ENCODE results near the gene CCNJL. TPM values are rescaled to one million over a fixed set of nuclear protein-coding genes. Genes with fewer than 3 reads are reported as not detected.
"Not testable (repeated sequence)": the region's sequence is repeated elsewhere in the genome, so short reads cannot be mapped to it uniquely, and the experiment has no call there.

The CCNJL gene
- polyA plus RNA-seq, 2 donors: 0.44 to 0.59 TPM

- Histone ChIP-seq H3K27me3 (ENCODE audit: control insufficient read depth in 1 of 2, insufficient read depth in 2 of 2, low read length in 2 of 2) (no peaks in the 10 kb centered on the region), H3K36me3 (ENCODE audit: control insufficient read depth in 2 of 2, insufficient read depth in 2 of 2, low read length in 1 of 2) (no peaks in the 10 kb centered on the region), H3K27ac (ENCODE audit: low read depth in 2 of 2, low read length in 1 of 2) (no peak overlapping the region), H3K9me3 (ENCODE audit: control insufficient read depth in 2 of 2, insufficient read depth in 1 of 2, low read depth in 1 of 2, low read length in 1 of 2) (no peaks in the 10 kb centered on the region), H3K4me3 (ENCODE audit: low read depth in 1 of 2, low read length in 2 of 2) (no peak overlapping the region), H3K4me1 (ENCODE audit: control insufficient read depth in 2 of 2, insufficient read depth in 2 of 2, low read length in 1 of 2) (no peaks in the 10 kb centered on the region)
- 66 to 81% methylated on average over 10 of the region's 10 CpGs for WGBS, 2 donors
Observed at GRCh38 chr5:160339406-160340130, 27.2 kb upstream of the CCNJL start.

- H3K4me1 ChIP-seq (ENCODE audit: control insufficient read depth in 2 of 2, insufficient read depth in 2 of 2, low read length in 1 of 2); H3K27me3 ChIP-seq (ENCODE audit: control insufficient read depth in 1 of 2, insufficient read depth in 2 of 2, low read length in 2 of 2): not testable (repeated sequence)
- 86 to 92% methylated on average over 3 of the region's 3 CpGs for WGBS, 2 donors
Observed at GRCh38 chr5:160334716-160335115, 22.4 kb upstream of the CCNJL start.

GRCh38 chr5:160333721-160334120 lies 21.4 kb upstream of the CCNJL start:
- WGBS, 2 donors: 69 to 79% methylated on average over 3 of the region's 3 CpGs
- H3K36me3 ChIP-seq (ENCODE audit: control insufficient read depth in 2 of 2, insufficient read depth in 2 of 2, low read length in 1 of 2): no peaks in the 10 kb centered on the region

More at GRCh38 chr5:160334716-160335115, 22.4 kb upstream of the CCNJL start:
- not testable (repeated sequence) for H3K4me3 ChIP-seq (ENCODE audit: low read depth in 1 of 2, low read length in 2 of 2); H3K27ac ChIP-seq (ENCODE audit: low read depth in 2 of 2, low read length in 1 of 2); H3K9me3 ChIP-seq (ENCODE audit: control insufficient read depth in 2 of 2, insufficient read depth in 1 of 2, low read depth in 1 of 2, low read length in 1 of 2); H3K36me3 ChIP-seq (ENCODE audit: control insufficient read depth in 2 of 2, insufficient read depth in 2 of 2, low read length in 1 of 2)

GRCh38 chr5:160330212-160330611 lies 17.8 kb upstream of the CCNJL start:
- Histone ChIP-seq H3K36me3 (ENCODE audit: control insufficient read depth in 2 of 2, insufficient read depth in 2 of 2, low read length in 1 of 2) (no peaks in the 10 kb centered on the region), H3K27ac (ENCODE audit: low read depth in 2 of 2, low read length in 1 of 2) (no peak overlapping the region), H3K27me3 (ENCODE audit: control insufficient read depth in 1 of 2, insufficient read depth in 2 of 2, low read length in 2 of 2) (no peaks in the 10 kb centered on the region), H3K4me3 (ENCODE audit: low read depth in 1 of 2, low read length in 2 of 2) (no peak overlapping the region), H3K4me1 (ENCODE audit: control insufficient read depth in 2 of 2, insufficient read depth in 2 of 2, low read length in 1 of 2) (no peaks in the 10 kb centered on the region), H3K9me3 (ENCODE audit: control insufficient read depth in 2 of 2, insufficient read depth in 1 of 2, low read depth in 1 of 2, low read length in 1 of 2) (no peaks in the 10 kb centered on the region)
- 81 to 86% methylated on average over 4 of the region's 4 CpGs for WGBS, 2 donors

More at GRCh38 chr5:160333721-160334120, 21.4 kb upstream of the CCNJL start:
- Histone ChIP-seq H3K4me3 (ENCODE audit: low read depth in 1 of 2, low read length in 2 of 2) (no peak overlapping the region), H3K27ac (ENCODE audit: low read depth in 2 of 2, low read length in 1 of 2) (no peak overlapping the region), H3K9me3 (ENCODE audit: control insufficient read depth in 2 of 2, insufficient read depth in 1 of 2, low read depth in 1 of 2, low read length in 1 of 2) (no peaks in the 10 kb centered on the region), H3K27me3 (ENCODE audit: control insufficient read depth in 1 of 2, insufficient read depth in 2 of 2, low read length in 2 of 2) (no peaks in the 10 kb centered on the region), H3K4me1 (ENCODE audit: control insufficient read depth in 2 of 2, insufficient read depth in 2 of 2, low read length in 1 of 2) (no peaks in the 10 kb centered on the region)

- 75 to 78% methylated on average over 6 of the region's 6 CpGs for WGBS, 2 donors
- Histone ChIP-seq H3K27ac (ENCODE audit: low read depth in 2 of 2, low read length in 1 of 2) (no peak overlapping the region), H3K36me3 (ENCODE audit: control insufficient read depth in 2 of 2, insufficient read depth in 2 of 2, low read length in 1 of 2) (no peaks in the 10 kb centered on the region), H3K4me3 (ENCODE audit: low read depth in 1 of 2, low read length in 2 of 2) (no peak overlapping the region), H3K4me1 (ENCODE audit: control insufficient read depth in 2 of 2, insufficient read depth in 2 of 2, low read length in 1 of 2) (no peaks in the 10 kb centered on the region), H3K9me3 (ENCODE audit: control insufficient read depth in 2 of 2, insufficient read depth in 1 of 2, low read depth in 1 of 2, low read length in 1 of 2) (no peaks in the 10 kb centered on the region), H3K27me3 (ENCODE audit: control insufficient read depth in 1 of 2, insufficient read depth in 2 of 2, low read length in 2 of 2) (no peaks in the 10 kb centered on the region)
Observed at GRCh38 chr5:160327818-160328217, 15.5 kb upstream of the CCNJL start.

GRCh38 chr5:160326981-160327380 lies 14.6 kb upstream of the CCNJL start:
- Histone ChIP-seq H3K4me3 (ENCODE audit: low read depth in 1 of 2, low read length in 2 of 2) (no peak overlapping the region), H3K36me3 (ENCODE audit: control insufficient read depth in 2 of 2, insufficient read depth in 2 of 2, low read length in 1 of 2) (no peaks in the 10 kb centered on the region), H3K27ac (ENCODE audit: low read depth in 2 of 2, low read length in 1 of 2) (no peak overlapping the region), H3K9me3 (ENCODE audit: control insufficient read depth in 2 of 2, insufficient read depth in 1 of 2, low read depth in 1 of 2, low read length in 1 of 2) (no peaks in the 10 kb centered on the region), H3K4me1 (ENCODE audit: control insufficient read depth in 2 of 2, insufficient read depth in 2 of 2, low read length in 1 of 2) (no peaks in the 10 kb centered on the region), H3K27me3 (ENCODE audit: control insufficient read depth in 1 of 2, insufficient read depth in 2 of 2, low read length in 2 of 2) (no peaks in the 10 kb centered on the region)
- WGBS, 2 donors: 70 to 89% methylated on average over 2 of the region's 2 CpGs

- no peaks in the 10 kb centered on the region for H3K27me3 ChIP-seq (ENCODE audit: control insufficient read depth in 1 of 2, insufficient read depth in 2 of 2, low read length in 2 of 2)
- H3K4me3 ChIP-seq (ENCODE audit: low read depth in 1 of 2, low read length in 2 of 2): no peak overlapping the region
- H3K27ac ChIP-seq (ENCODE audit: low read depth in 2 of 2, low read length in 1 of 2): no peak overlapping the region
- WGBS, 2 donors: 83 to 86% methylated on average over 2 of the region's 2 CpGs
- no peaks in the 10 kb centered on the region for H3K36me3 ChIP-seq (ENCODE audit: control insufficient read depth in 2 of 2, insufficient read depth in 2 of 2, low read length in 1 of 2)
- no peaks in the 10 kb centered on the region for H3K9me3 ChIP-seq (ENCODE audit: control insufficient read depth in 2 of 2, insufficient read depth in 1 of 2, low read depth in 1 of 2, low read length in 1 of 2)
- no peaks in the 10 kb centered on the region for H3K4me1 ChIP-seq (ENCODE audit: control insufficient read depth in 2 of 2, insufficient read depth in 2 of 2, low read length in 1 of 2)
Observed at GRCh38 chr5:160325716-160326115, 13.4 kb upstream of the CCNJL start.

GRCh38 chr5:160324886-160325285 lies 12.5 kb upstream of the CCNJL start:
- Histone ChIP-seq H3K4me3 (ENCODE audit: low read depth in 1 of 2, low read length in 2 of 2) (no peak overlapping the region), H3K9me3 (ENCODE audit: control insufficient read depth in 2 of 2, insufficient read depth in 1 of 2, low read depth in 1 of 2, low read length in 1 of 2) (no peaks in the 10 kb centered on the region), H3K27me3 (ENCODE audit: control insufficient read depth in 1 of 2, insufficient read depth in 2 of 2, low read length in 2 of 2) (no peaks in the 10 kb centered on the region), H3K4me1 (ENCODE audit: control insufficient read depth in 2 of 2, insufficient read depth in 2 of 2, low read length in 1 of 2) (no peaks in the 10 kb centered on the region), H3K27ac (ENCODE audit: low read depth in 2 of 2, low read length in 1 of 2) (no peak overlapping the region), H3K36me3 (ENCODE audit: control insufficient read depth in 2 of 2, insufficient read depth in 2 of 2, low read length in 1 of 2) (no peaks in the 10 kb centered on the region)
- 63 to 65% methylated on average over 2 of the region's 2 CpGs for WGBS, 2 donors

- WGBS, 2 donors: 93 to 96% methylated on average over 4 of the region's 4 CpGs
- Histone ChIP-seq H3K9me3 (ENCODE audit: control insufficient read depth in 2 of 2, insufficient read depth in 1 of 2, low read depth in 1 of 2, low read length in 1 of 2) (no peaks in the 10 kb centered on the region), H3K27ac (ENCODE audit: low read depth in 2 of 2, low read length in 1 of 2) (no peak overlapping the region)
Observed at GRCh38 chr5:160318409-160318808, 6.0 kb upstream of the CCNJL start.

GRCh38 chr5:160317434-160317833 lies 5.1 kb upstream of the CCNJL start:
- no peaks in the 10 kb centered on the region for H3K4me1 ChIP-seq (ENCODE audit: control insufficient read depth in 2 of 2, insufficient read depth in 2 of 2, low read length in 1 of 2)
- no peaks in the 10 kb centered on the region for H3K36me3 ChIP-seq (ENCODE audit: control insufficient read depth in 2 of 2, insufficient read depth in 2 of 2, low read length in 1 of 2)
- 65 to 81% methylated on average over 5 of the region's 5 CpGs for WGBS, 2 donors
- no peak overlapping the region for H3K27ac ChIP-seq (ENCODE audit: low read depth in 2 of 2, low read length in 1 of 2)
- H3K9me3 ChIP-seq (ENCODE audit: control insufficient read depth in 2 of 2, insufficient read depth in 1 of 2, low read depth in 1 of 2, low read length in 1 of 2): no peaks in the 10 kb centered on the region
- no peak overlapping the region for H3K4me3 ChIP-seq (ENCODE audit: low read depth in 1 of 2, low read length in 2 of 2)
- no peaks in the 10 kb centered on the region for H3K27me3 ChIP-seq (ENCODE audit: control insufficient read depth in 1 of 2, insufficient read depth in 2 of 2, low read length in 2 of 2)

More at GRCh38 chr5:160318409-160318808, 6.0 kb upstream of the CCNJL start:
- Histone ChIP-seq H3K4me1 (ENCODE audit: control insufficient read depth in 2 of 2, insufficient read depth in 2 of 2, low read length in 1 of 2) (no peaks in the 10 kb centered on the region), H3K36me3 (ENCODE audit: control insufficient read depth in 2 of 2, insufficient read depth in 2 of 2, low read length in 1 of 2) (no peaks in the 10 kb centered on the region), H3K4me3 (ENCODE audit: low read depth in 1 of 2, low read length in 2 of 2) (no peak overlapping the region), H3K27me3 (ENCODE audit: control insufficient read depth in 1 of 2, insufficient read depth in 2 of 2, low read length in 2 of 2) (no peaks in the 10 kb centered on the region)

Measured in esophagus (tissue), 2 donors.